ENCODE data around the gene BHLHE40. TPM values are rescaled to one million over a fixed set of nuclear protein-coding genes. Genes with fewer than 3 reads are reported as not detected.

The BHLHE40 gene
- total and polyA plus RNA-seq, 2 of the 8 experiments (the other 6 are each of a cell fraction or from before 2014, with no cell fraction given): 1.5 to 2.2 TPM

DNA sequence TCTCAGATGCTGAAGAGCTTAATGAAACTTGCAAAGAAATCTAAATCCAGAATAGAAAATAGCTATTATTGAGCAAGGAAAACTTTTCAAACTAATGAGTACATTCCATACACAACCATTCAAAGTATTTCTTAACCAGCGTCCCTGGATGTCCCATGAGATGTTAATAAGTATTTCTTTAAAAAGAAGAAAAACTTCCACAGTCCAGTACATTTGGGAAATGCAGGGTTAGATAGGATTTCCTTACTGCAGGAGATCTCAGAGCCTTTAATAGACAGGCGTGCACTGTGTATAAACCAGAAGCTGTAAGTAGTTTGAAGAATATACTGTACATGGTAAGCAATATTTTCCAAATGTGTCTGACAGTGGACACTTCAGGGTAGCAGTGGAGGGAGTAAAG lies 29.6 kb upstream of the BHLHE40 start:
- TF ChIP-seq, protein P1, sequence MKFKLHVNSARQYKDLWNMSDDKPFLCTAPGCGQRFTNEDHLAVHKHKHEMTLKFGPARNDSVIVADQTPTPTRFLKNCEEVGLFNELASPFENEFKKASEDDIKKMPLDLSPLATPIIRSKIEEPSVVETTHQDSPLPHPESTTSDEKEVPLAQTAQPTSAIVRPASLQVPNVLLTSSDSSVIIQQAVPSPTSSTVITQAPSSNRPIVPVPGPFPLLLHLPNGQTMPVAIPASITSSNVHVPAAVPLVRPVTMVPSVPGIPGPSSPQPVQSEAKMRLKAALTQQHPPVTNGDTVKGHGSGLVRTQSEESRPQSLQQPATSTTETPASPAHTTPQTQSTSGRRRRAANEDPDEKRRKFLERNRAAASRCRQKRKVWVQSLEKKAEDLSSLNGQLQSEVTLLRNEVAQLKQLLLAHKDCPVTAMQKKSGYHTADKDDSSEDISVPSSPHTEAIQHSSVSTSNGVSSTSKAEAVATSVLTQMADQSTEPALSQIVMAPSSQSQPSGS (IDR thresholded peaks at IDR 0.05; ENCODE audit: low read length): no peak
- no peak for TF ChIP-seq CHD2 (IDR thresholded peaks at IDR 0.05; ENCODE audit: low read length)
- TF ChIP-seq EZH2 (IDR thresholded peaks at IDR 0.05; ENCODE audit: low read depth, low read length, severe bottlenecking): no peak
- TF ChIP-seq RNF2 (IDR thresholded peaks at IDR 0.05; ENCODE audit: borderline replicate concordance, low read depth, low read length, missing control alignments, poor library complexity, severe bottlenecking): no peak
- TF ChIP-seq EP300 (IDR thresholded peaks at IDR 0.05; ENCODE audit: borderline replicate concordance in 1 of 2, low read depth in 2 of 2, low read length in 2 of 2): no peak
- no peak for TF ChIP-seq SIN3A (conservative IDR thresholded peaks at IDR 0.05 in 1 of 2, IDR thresholded peaks at IDR 0.05 in 1 of 2; ENCODE audit: low read depth in 1 of 2, low read length in 2 of 2)
- no peak overlapping the region for H4K5ac ChIP-seq (ENCODE audit: insufficient read length, low read depth, low read length)

More for the DNA sequence above, 29.6 kb upstream of the BHLHE40 start:
- FAIRE-seq (no peak), DNase-seq (ENCODE audit: low read depth in 1 of 2, low spot score in 2 of 2) (no peak)
- POLR2A ChIA-PET (ENCODE audit: partially characterized antibody): no interaction called here
- no peak overlapping the region for H2BK20ac ChIP-seq (ENCODE audit: low read length)
- H3K23ac ChIP-seq (ENCODE audit: insufficient read length): no peak overlapping the region
- no peak overlapping the region for H3K14ac ChIP-seq (ENCODE audit: insufficient read length)
- H3K27me3 ChIP-seq (replicated peaks in 1 of 4; ENCODE audit: control insufficient read depth in 3 of 4, extremely low read depth in 1 of 4, insufficient read depth in 3 of 4, low read length in 3 of 4): no peaks in the 10 kb centered on the region
- H3K9me3 ChIP-seq (ENCODE audit: insufficient read depth in 2 of 2, low read depth in 1 of 2, low read length in 1 of 2): no peaks in the 10 kb centered on the region
- no peak overlapping the region for H2BK15ac ChIP-seq (ENCODE audit: low read length)
- no peak overlapping the region for H3K9ac ChIP-seq (replicated peaks in 1 of 4; ENCODE audit: extremely low read depth in 1 of 4, low read depth in 3 of 4, low read length in 3 of 4)
- no peak overlapping the region for H2BK5ac ChIP-seq (ENCODE audit: low read depth, low read length)
- no peak overlapping the region for H3K27ac ChIP-seq (ENCODE audit: low read depth, low read length)
- H4K8ac ChIP-seq (ENCODE audit: extremely low read depth, insufficient read depth, low read length): no peak overlapping the region
- H3K4me1 ChIP-seq (replicated peaks in 1 of 4; ENCODE audit: control insufficient read depth in 3 of 4, insufficient read depth in 4 of 4, low read length in 3 of 4): peaks cover 0 to 3% (median 0%) of the 10 kb centered on the region in 4 experiments; a peak in 1 of 7 replicates
- H4K20me1 ChIP-seq (replicated peaks in 1 of 2; ENCODE audit: control insufficient read depth in 1 of 2, insufficient read depth in 2 of 2, low read length in 2 of 2): no peaks in the 10 kb centered on the region
- H3K79me2 ChIP-seq (ENCODE audit: control insufficient read depth in 1 of 2, insufficient read depth in 2 of 2, low read length in 2 of 2): no peaks in the 10 kb centered on the region
- H2AK5ac ChIP-seq (ENCODE audit: low read depth, low read length): no peak overlapping the region
- no peaks in the 10 kb centered on the region for H3K36me3 ChIP-seq (ENCODE audit: control insufficient read depth in 2 of 4, insufficient read depth in 4 of 4, low read length in 3 of 4)
- H3K4me3 ChIP-seq (ENCODE audit: extremely low read depth in 1 of 4, insufficient read depth in 2 of 4, low read depth in 3 of 4, low read length in 4 of 4): no peak overlapping the region
- CTCF ChIA-PET (ENCODE audit: partially characterized antibody): interaction anchor here (0.7 to 1.5 kb wide), 5 partner anchors 10 to 1853 kb away, joined by 3 to 4 read pairs (median 3); no protein-coding TSS in a partner anchor
- H4K91ac ChIP-seq (replicated peaks; ENCODE audit: insufficient read length, low read length): no peak overlapping the region
- no peaks in the 10 kb centered on the region for H3K79me1 ChIP-seq (ENCODE audit: low read depth, low read length)
- H3K56ac ChIP-seq (replicated peaks; ENCODE audit: insufficient read length, low read depth, low read length): no peak overlapping the region
- H2AFZ ChIP-seq (ENCODE audit: low read length): no peak overlapping the region
- H2BK12ac ChIP-seq (ENCODE audit: low read depth, low read length): no peak overlapping the region
- H3K4ac ChIP-seq (replicated peaks; ENCODE audit: insufficient read length, low read depth, low read length): no peak overlapping the region
- 78% methylated on average over 2 of the region's 2 CpGs; no CpG with 5 or more reads in 1 of the 2 experiments for WGBS, 2 experiments (ENCODE audit: extremely low coverage in 1 of 2, insufficient coverage in 1 of 2, insufficient read length in 1 of 2, insufficient replicate concordance in 2 of 2, low coverage in 1 of 2, low lambda C conversion rate in 2 of 2, missing lambda C conversion rate in 1 of 2)
- no peak overlapping the region for H3K4me2 ChIP-seq (ENCODE audit: insufficient read depth in 1 of 2, low read depth in 2 of 2, low read length in 2 of 2)
- H3K18ac ChIP-seq (ENCODE audit: extremely low read depth, low read length): no peak overlapping the region
- H2BK120ac ChIP-seq (replicated peaks; ENCODE audit: low read depth, low read length): no peak overlapping the region
- H3K23me2 ChIP-seq (ENCODE audit: low read depth, low read length): no peaks in the 10 kb centered on the region
